Measurements from ENCODE around the gene SESN3.

SESN3 gene

GRCh38 chr11:95231127-95231880 is at the start of gene SESN3:
Gene SESN3 (minus strand): TSS chr11:95231202. CDS start chr11:95230860, 342 bp downstream.
- H3K36me3 ChIP-seq (replicated peaks; ENCODE audit: insufficient read depth, low read length) = no peaks in the 10 kb centered on the region
- DNase-seq = peak; percentile 99
- H3K9me2 ChIP-seq (replicated peaks; ENCODE audit: insufficient read depth, low read length) = no peaks in the 10 kb centered on the region
- H3F3A ChIP-seq (ENCODE audit: insufficient read depth, low read length) = peaks cover 30% of the 10 kb centered on the region
- peaks cover 17% of the 10 kb centered on the region for H3K79me2 ChIP-seq (ENCODE audit: low read length)
- H3K27me3 ChIP-seq (replicated peaks; ENCODE audit: insufficient read depth, low read length) = no peaks in the 10 kb centered on the region
- H3K4me3 ChIP-seq (ENCODE audit: low read length) = peak within 1 kb of the TSS; percentile 84
- peaks cover 16% of the 10 kb centered on the region for H3K4me1 ChIP-seq (ENCODE audit: low read length)
- peak within 1 kb of the TSS; percentile 86 for H2AFZ ChIP-seq (ENCODE audit: low read length)
- peak within 1 kb of the TSS; percentile 96 for H3K4me2 ChIP-seq (ENCODE audit: low read depth, low read length)
- H3K9ac ChIP-seq (ENCODE audit: low read length) = peak within 1 kb of the TSS; percentile 57; the same call in 1 of the 2 replicates
- H4K20me1 ChIP-seq (ENCODE audit: insufficient read depth, low read length) = no peaks in the 10 kb centered on the region
- no peaks in the 10 kb centered on the region for H3K9me3 ChIP-seq (replicated peaks; ENCODE audit: insufficient read depth, low read length)
- no peak for TF ChIP-seq EZH2phosphoT487 (IDR thresholded peaks at IDR 0.05; ENCODE audit: low read length)
- H3K27ac ChIP-seq (ENCODE audit: low read length) = peak within 1 kb of the TSS; percentile 34; the same call in 1 of the 2 replicates

GRCh38 chr11:95279921-95280868 is 49.2 kb upstream of the SESN3 start:
- H3K79me2 ChIP-seq (ENCODE audit: low read length) = no peaks in the 10 kb centered on the region
- H3K9ac ChIP-seq (ENCODE audit: low read length) = no peak overlapping the region
- no peaks in the 10 kb centered on the region for H3K27me3 ChIP-seq (replicated peaks; ENCODE audit: insufficient read depth, low read length)
- H3K36me3 ChIP-seq (replicated peaks; ENCODE audit: insufficient read depth, low read length) = no peaks in the 10 kb centered on the region
- H3K4me1 ChIP-seq (ENCODE audit: low read length) = no peaks in the 10 kb centered on the region
- no peaks in the 10 kb centered on the region for H3F3A ChIP-seq (ENCODE audit: insufficient read depth, low read length)
- no peak overlapping the region for H2AFZ ChIP-seq (ENCODE audit: low read length)
- H3K9me2 ChIP-seq (replicated peaks; ENCODE audit: insufficient read depth, low read length) = no peaks in the 10 kb centered on the region
- no peak overlapping the region for H3K4me2 ChIP-seq (ENCODE audit: low read depth, low read length)
- H4K20me1 ChIP-seq (ENCODE audit: insufficient read depth, low read length) = no peaks in the 10 kb centered on the region
- TF ChIP-seq CTCF (IDR thresholded peaks at IDR 0.05; ENCODE audit: low read length) = no peak
- TF ChIP-seq EZH2phosphoT487 (IDR thresholded peaks at IDR 0.05; ENCODE audit: low read length) = no peak
- no peak for TF ChIP-seq EZH2 (optimal IDR thresholded peaks at IDR 0.05; ENCODE audit: low read depth, low read length)
- no peak overlapping the region for H3K4me3 ChIP-seq (ENCODE audit: low read length)
- no peak for DNase-seq
- H3K9me3 ChIP-seq (replicated peaks; ENCODE audit: insufficient read depth, low read length) = no peaks in the 10 kb centered on the region
- H3K27ac ChIP-seq (ENCODE audit: low read length) = no peak overlapping the region

- Histone ChIP-seq H3K9ac (ENCODE audit: low read length) (no peak overlapping the region), H3K27ac (ENCODE audit: low read length) (no peak overlapping the region), H3K4me2 (ENCODE audit: low read depth, low read length) (no peak overlapping the region), H3K4me1 (ENCODE audit: low read length) (no peaks in the 10 kb centered on the region), H3K9me3 (replicated peaks; ENCODE audit: insufficient read depth, low read length) (no peaks in the 10 kb centered on the region), H3K9me2 (replicated peaks; ENCODE audit: insufficient read depth, low read length) (no peaks in the 10 kb centered on the region), H3K79me2 (ENCODE audit: low read length) (no peaks in the 10 kb centered on the region), H4K20me1 (ENCODE audit: insufficient read depth, low read length) (no peaks in the 10 kb centered on the region), H3K4me3 (ENCODE audit: low read length) (no peak overlapping the region), H3K27me3 (replicated peaks; ENCODE audit: insufficient read depth, low read length) (no peaks in the 10 kb centered on the region), H3F3A (ENCODE audit: insufficient read depth, low read length) (no peaks in the 10 kb centered on the region), H2AFZ (ENCODE audit: low read length) (no peak overlapping the region), H3K36me3 (replicated peaks; ENCODE audit: insufficient read depth, low read length) (no peaks in the 10 kb centered on the region)
- no peak for DNase-seq
- TF ChIP-seq EZH2 (optimal IDR thresholded peaks at IDR 0.05; ENCODE audit: low read depth, low read length) (no peak), CTCF (IDR thresholded peaks at IDR 0.05; ENCODE audit: low read length) (no peak), EZH2phosphoT487 (IDR thresholded peaks at IDR 0.05; ENCODE audit: low read length) (no peak)
These were observed 46.9 kb upstream of the SESN3 start for GRCh38 chr11:95277868-95278267.

Data from MM.1S (cell line).